Mesenchymal stem cell (in vitro differentiated cells and primary cell): ENCODE results near the gene PHF20.

Experiments
- DNase-seq: peaks from one replicate; pipeline ENCODE4 v3.0.0-alpha.2; 2013
- H2AFZ ChIP-seq: one replicate; pipeline ENCODE4 v1.6.1; 2013; ENCODE audit warnings: low read depth, mild to moderate bottlenecking, control low read depth, inconsistent platforms, low read length, moderate library complexity
- H2AK5ac ChIP-seq: 2 replicates; pipeline ENCODE4 v1.6.1; 2013; ENCODE audit warnings: low read length, moderate library complexity, mild to moderate bottlenecking, inconsistent platforms; ENCODE audit not compliant: severe bottlenecking
- H2BK120ac ChIP-seq: one replicate; pipeline ENCODE4 v1.6.1; 2013; ENCODE audit warnings: low read depth, mild to moderate bottlenecking, inconsistent platforms, low read length, moderate library complexity
- H2BK12ac ChIP-seq, 2 experiments: one replicate each; pipeline ENCODE4 v1.6.1; 2013; ENCODE audit warnings: inconsistent platforms in 2 of 2, low read length in 2 of 2, mild to moderate bottlenecking in 2 of 2, moderate library complexity in 2 of 2, control low read depth in 1 of 2
- H2BK15ac ChIP-seq: one replicate; pipeline ENCODE4 v1.6.1; 2013; ENCODE audit warnings: mild to moderate bottlenecking, low read depth, inconsistent platforms; ENCODE audit not compliant: poor library complexity, severe bottlenecking
- H2BK5ac ChIP-seq: 2 replicates; pipeline ENCODE4 v1.6.1; 2013; ENCODE audit warnings: low read depth, mild to moderate bottlenecking, low read length, control low read depth, inconsistent platforms; ENCODE audit not compliant: poor library complexity, severe bottlenecking
- H3K14ac ChIP-seq, 2 experiments: one replicate each; pipeline ENCODE4 v1.6.1; 2013; ENCODE audit warnings: inconsistent platforms in 2 of 2, low read length in 2 of 2, control low read depth in 1 of 2, mild to moderate bottlenecking in 1 of 2, moderate library complexity in 1 of 2
- H3K18ac ChIP-seq, 2 experiments: one replicate each; pipeline ENCODE4 v1.6.1; 2013; ENCODE audit warnings: inconsistent platforms in 2 of 2, low read length in 2 of 2, control low read depth in 1 of 2, low read depth in 1 of 2, mild to moderate bottlenecking in 1 of 2
- H3K23ac ChIP-seq, 2 experiments: one replicate each; pipeline ENCODE4 v1.6.1; 2013; ENCODE audit warnings: inconsistent platforms in 2 of 2, low read length in 2 of 2, mild to moderate bottlenecking in 2 of 2, moderate library complexity in 2 of 2, control low read depth in 1 of 2
- H3K27ac ChIP-seq: 2 replicates; pipeline ENCODE4 v1.5.1; 2013; ENCODE audit warnings: mild to moderate bottlenecking, moderate library complexity, low read length, control low read depth, inconsistent platforms; ENCODE audit not compliant: poor library complexity, severe bottlenecking
- H3K27me3 ChIP-seq, 2 experiments: 2 replicates each; pipeline versions ENCODE4 v1.6.1 to v1.7.0; 2013; ENCODE audit warnings: low read length in 2 of 2, mild to moderate bottlenecking in 2 of 2, moderate library complexity in 2 of 2, control low read depth in 1 of 2, inconsistent platforms in 1 of 2; ENCODE audit not compliant: control insufficient read depth in 1 of 2, insufficient read depth in 1 of 2
- H3K36me3 ChIP-seq, 2 experiments: 2 replicates each; pipeline versions ENCODE4 v1.6.1 to v1.7.0; 2013; ENCODE audit warnings: low read length in 2 of 2, control low read depth in 1 of 2, inconsistent platforms in 1 of 2, low read depth in 1 of 2, mild to moderate bottlenecking in 1 of 2; ENCODE audit not compliant: insufficient read depth in 2 of 2, control insufficient read depth in 1 of 2
- H3K4ac ChIP-seq, 2 experiments: one replicate each; pipeline ENCODE4 v1.6.1; 2013; ENCODE audit warnings: inconsistent platforms in 2 of 2, low read length in 2 of 2, mild to moderate bottlenecking in 2 of 2, moderate library complexity in 2 of 2, control low read depth in 1 of 2, low read depth in 1 of 2
- H3K4me1 ChIP-seq: 2 replicates; pipeline ENCODE4 v1.6.1; 2013; ENCODE audit warnings: low read depth, low read length, control low read depth; ENCODE audit not compliant: control insufficient read depth, insufficient read depth
- H3K4me2 ChIP-seq: 2 replicates; pipeline ENCODE4 v1.6.1; 2013; ENCODE audit warnings: low read length, mild to moderate bottlenecking, inconsistent platforms; ENCODE audit not compliant: poor library complexity, severe bottlenecking
- H3K4me3 ChIP-seq, 2 experiments: 2 replicates each; pipeline versions ENCODE4 v1.5.1 to v1.7.0; 2013; ENCODE audit warnings: low read length in 2 of 2, mild to moderate bottlenecking in 2 of 2, control low read depth in 1 of 2, low read depth in 1 of 2; ENCODE audit not compliant: insufficient read depth in 1 of 2
- H3K79me1 ChIP-seq: replicated peaks from 2 replicates; pipeline ENCODE4 v1.6.1; 2013; ENCODE audit warnings: mild to moderate bottlenecking, control low read depth, low read length, inconsistent platforms; ENCODE audit not compliant: poor library complexity, severe bottlenecking
- H3K9ac ChIP-seq: 2 replicates; pipeline ENCODE4 v1.7.0; 2013; ENCODE audit warnings: mild to moderate bottlenecking, low read length, moderate library complexity
- H3K9me3 ChIP-seq: 2 replicates; pipeline ENCODE4 v1.7.0; 2013; ENCODE audit warnings: mild to moderate bottlenecking, low read length; ENCODE audit not compliant: control insufficient read depth
- H4K8ac ChIP-seq: one replicate; pipeline ENCODE4 v1.6.1; 2013; ENCODE audit warnings: inconsistent platforms, mild to moderate bottlenecking, low read length, moderate library complexity
- H4K91ac ChIP-seq: one replicate; pipeline ENCODE4 v1.6.1; 2013; ENCODE audit warnings: mild to moderate bottlenecking, low read length, inconsistent platforms
- WGBS: methylation state at CpG from one replicate; pipeline ENCODE4 v1.1.7; 2013; ENCODE audit warnings: mixed read lengths; 5-methylcytosine and 5-hydroxymethylcytosine counted together

The PHF20 gene

DNA sequence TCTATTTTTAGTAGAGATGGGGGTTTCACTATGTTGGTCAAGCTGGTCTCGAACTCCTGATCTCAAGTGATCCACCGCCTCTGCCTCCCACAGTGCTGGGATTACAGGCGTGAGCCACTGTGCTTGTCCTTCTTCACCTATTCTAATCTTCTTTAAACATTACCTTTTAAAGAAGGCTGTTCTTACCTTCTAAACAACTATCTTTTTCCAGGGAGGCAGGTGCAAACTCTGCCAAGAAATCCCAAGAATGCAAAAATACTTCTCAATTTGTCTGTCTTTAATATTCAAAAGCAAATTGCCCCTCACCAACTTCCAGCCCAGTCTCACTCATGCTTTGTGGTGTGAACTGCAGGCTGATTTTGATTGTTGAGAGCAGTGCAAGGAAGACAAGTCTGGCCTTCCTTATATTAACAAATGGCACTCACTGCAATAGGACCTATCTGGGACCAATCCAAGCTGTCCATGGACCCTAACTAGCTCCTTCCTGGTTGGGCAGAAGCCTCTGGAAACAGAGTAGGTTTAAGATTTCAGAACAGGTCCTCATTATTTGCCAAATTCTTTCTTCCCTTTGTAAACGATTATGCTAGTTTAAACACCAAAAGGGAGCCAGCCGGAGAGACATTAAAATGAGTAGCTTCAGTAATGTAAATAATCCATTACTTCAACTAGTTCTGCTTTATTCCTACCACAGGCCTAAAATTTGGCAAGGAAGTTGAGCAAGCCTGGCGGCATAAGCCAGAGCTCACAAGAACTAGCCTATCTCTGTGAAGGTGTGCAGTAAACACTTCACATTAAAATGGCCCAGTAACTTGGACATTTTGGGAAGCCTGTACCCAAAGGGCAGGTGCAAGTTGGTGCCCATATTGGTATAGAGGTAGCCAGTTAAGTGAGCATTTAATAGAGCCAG lies 180.9 kb downstream of the PHF20 start:
- Histone ChIP-seq H4K91ac (no peak overlapping the region), H3K4me1 (peaks cover 4% of the 10 kb centered on the region), H3K27ac (peak overlapping the region; percentile 61), H2AK5ac (peak overlapping the region; percentile 74), H3K4me3 (peak overlapping the region; percentile 93 to 97), H2BK12ac (no peak overlapping the region), H3K9me3 (no peaks in the 10 kb centered on the region), H3K79me1 (peaks cover 20% of the 10 kb centered on the region), H3K4ac (no peak overlapping the region), H2BK120ac (no peak overlapping the region), H3K4me2 (peak overlapping the region; percentile 91), H3K23ac (no peak overlapping the region), H2AFZ (no peak overlapping the region), H2BK15ac (no peak overlapping the region), H2BK5ac (no peak overlapping the region), H3K9ac (peak overlapping the region; percentile 100), H3K27me3 (no peaks in the 10 kb centered on the region), H3K18ac (no peak overlapping the region), H3K14ac (peak overlapping the region in 1 of 2 experiments; percentile 48), H3K36me3 (peaks cover 0 to 16% of the 10 kb centered on the region in 2 experiments), H4K8ac (no peak overlapping the region)
- 72% methylated on average over 5 of the region's 6 CpGs for WGBS
- DNase-seq = peak; percentile 58

DNA sequence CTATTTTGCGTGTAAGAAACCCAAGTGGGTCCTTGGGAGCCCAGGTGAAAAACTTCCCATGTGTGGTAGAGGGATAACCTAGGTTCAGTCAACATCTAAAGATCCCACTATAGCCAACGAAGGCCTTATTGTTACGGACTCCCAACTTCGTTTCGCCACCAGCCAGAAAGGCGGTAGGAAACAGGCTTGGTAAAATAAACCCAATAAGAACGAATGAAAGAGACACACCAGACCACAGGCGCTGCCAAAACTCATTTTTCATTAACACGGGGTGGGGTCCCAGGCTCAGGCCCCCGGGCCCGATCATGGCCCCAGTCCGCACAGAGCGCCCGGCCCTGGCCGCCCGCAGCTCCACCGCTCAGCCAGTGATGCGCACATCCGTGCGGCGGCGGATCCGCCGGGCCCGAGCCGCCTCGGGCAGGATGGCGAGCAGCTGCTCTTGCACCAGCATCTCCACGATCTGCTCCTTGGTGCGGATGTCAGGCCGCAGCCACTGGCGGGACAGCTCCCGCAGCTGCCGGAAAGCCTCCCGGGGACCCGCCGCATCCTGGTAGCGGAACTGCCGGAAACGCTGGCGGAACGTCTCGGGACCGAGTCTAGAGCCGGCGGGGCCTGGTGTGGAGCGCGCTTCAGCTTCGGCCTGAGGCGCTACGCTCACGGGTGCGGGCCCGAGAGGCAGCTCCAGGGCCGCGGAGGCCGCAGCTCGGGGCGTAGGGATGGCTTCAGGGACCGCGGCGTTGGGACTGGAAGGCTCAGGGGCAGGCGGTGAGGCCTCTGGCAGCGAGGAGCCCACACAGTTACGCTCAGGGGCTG lies 181.8 kb downstream of the PHF20 start:
- peak overlapping the region; percentile 94 for H4K91ac ChIP-seq
- no peak overlapping the region for H2BK12ac ChIP-seq
- H3K27me3 ChIP-seq = no peaks in the 10 kb centered on the region
- peak overlapping the region; percentile 100 for H3K9ac ChIP-seq
- H3K27ac ChIP-seq = peak overlapping the region; percentile 82
- H3K4ac ChIP-seq = peak overlapping the region; percentile 54 to 83
- H3K4me3 ChIP-seq = peak overlapping the region; percentile 93 to 97
- peak overlapping the region in 1 of 2 experiments; percentile 46 for H3K14ac ChIP-seq
- peak overlapping the region; percentile 92 to 93 for H3K18ac ChIP-seq
- DNase-seq = no peak
- H3K9me3 ChIP-seq = no peaks in the 10 kb centered on the region
- under 1% methylated on average over 65 of the region's 65 CpGs for WGBS
- H3K36me3 ChIP-seq = peaks cover 0 to 7% of the 10 kb centered on the region in 2 experiments
- H3K23ac ChIP-seq = peak overlapping the region in 1 of 2 experiments; percentile 65
- H3K79me1 ChIP-seq = peaks cover 15% of the 10 kb centered on the region
- H2AK5ac ChIP-seq = peak overlapping the region; percentile 74
- no peak overlapping the region for H2BK15ac ChIP-seq
- H2AFZ ChIP-seq = peak overlapping the region; percentile 78
- H4K8ac ChIP-seq = peak overlapping the region; percentile 66
- peak overlapping the region; percentile 91 for H3K4me2 ChIP-seq
- H3K4me1 ChIP-seq = peaks cover 4% of the 10 kb centered on the region
- peak overlapping the region; percentile 56 for H2BK120ac ChIP-seq
- H2BK5ac ChIP-seq = peak overlapping the region; percentile 26

DNA sequence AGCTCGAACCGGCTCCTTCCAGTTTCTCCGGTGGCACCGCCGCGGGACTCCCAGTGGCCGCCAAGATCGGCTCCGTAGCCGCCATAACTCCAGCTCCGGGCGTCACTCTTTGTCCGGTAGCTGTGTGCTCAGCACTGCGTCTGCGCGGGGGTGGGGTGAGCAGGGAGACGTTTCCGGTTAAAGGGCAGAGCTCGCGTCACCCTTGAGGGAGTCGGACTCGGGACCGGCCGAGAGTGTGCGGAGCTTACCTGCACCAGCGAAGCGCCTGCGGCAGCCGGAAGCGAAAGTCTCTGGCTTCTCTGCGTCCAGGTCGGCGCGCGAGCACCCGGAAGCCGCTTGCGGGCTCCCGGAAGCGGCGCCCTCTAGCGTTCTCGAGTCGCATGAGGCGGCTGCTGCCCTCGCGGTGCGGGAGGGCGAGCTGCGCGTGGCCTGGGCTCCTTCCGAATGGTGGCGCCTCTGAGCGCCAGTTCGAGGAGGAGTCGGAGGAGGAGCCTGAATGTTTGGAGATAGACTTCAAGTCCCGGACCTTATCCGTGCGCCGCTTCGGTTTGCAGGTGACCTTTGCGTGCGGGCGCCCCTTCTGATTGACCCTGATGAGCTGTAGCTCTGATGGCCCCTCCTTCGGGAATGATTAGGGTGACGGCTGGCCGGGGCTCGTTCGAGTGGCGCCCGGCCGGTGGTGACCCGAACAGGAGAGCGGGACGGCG lies 182.5 kb downstream of the PHF20 start, which contains the start of gene SCAND1:
TSS of gene SCAND1 (minus strand) at position 303 of the 707 bp plus-strand sequence. CDS start at position 85, 218 bp downstream.
- peak; percentile 96 for DNase-seq
- H3K14ac ChIP-seq = peak within 1 kb of the TSS in 1 of 2 experiments; percentile 46
- H3K18ac ChIP-seq = peak within 1 kb of the TSS; percentile 92 to 93
- peak within 1 kb of the TSS in 1 of 2 experiments; percentile 65 for H3K23ac ChIP-seq
- H3K27ac ChIP-seq = peak within 1 kb of the TSS; percentile 90
- peaks cover 15% of the 10 kb centered on the region for H3K79me1 ChIP-seq
- peak within 1 kb of the TSS; percentile 92 for H4K8ac ChIP-seq
- peaks cover 0 to under 1% of the 10 kb centered on the region in 2 experiments for H3K36me3 ChIP-seq
- H3K4me1 ChIP-seq = peaks cover 4% of the 10 kb centered on the region
- peak within 1 kb of the TSS; percentile 74 for H2AK5ac ChIP-seq
- peak within 1 kb of the TSS; percentile 78 for H2AFZ ChIP-seq
- no peaks in the 10 kb centered on the region for H3K9me3 ChIP-seq
- peak within 1 kb of the TSS; percentile 54 to 83 for H3K4ac ChIP-seq
- H3K4me3 ChIP-seq = peak within 1 kb of the TSS; percentile 93 to 97
- H2BK120ac ChIP-seq = peak within 1 kb of the TSS; percentile 56
- H3K27me3 ChIP-seq = no peaks in the 10 kb centered on the region
- H4K91ac ChIP-seq = peak within 1 kb of the TSS; percentile 94
- WGBS = under 1% methylated on average over 72 of the region's 76 CpGs
- H2BK5ac ChIP-seq = peak within 1 kb of the TSS; percentile 26
- H3K9ac ChIP-seq = peak within 1 kb of the TSS; percentile 100
- H2BK15ac ChIP-seq = no peak within 1 kb of the TSS
- H3K4me2 ChIP-seq = peak within 1 kb of the TSS; percentile 91
- H2BK12ac ChIP-seq = no peak within 1 kb of the TSS
